ENCODE measurements around the gene CABLES1.

CABLES1 gene

GRCh38 chr18:23137097-23137635 is 1.9 kb downstream of the CABLES1 start:
- Histone ChIP-seq H3K27me3 (ENCODE audit: control insufficient read depth in 3 of 3, insufficient read depth in 3 of 3, low read depth in 1 of 3, low read length in 3 of 3) (peaks cover 13 to 31% (median 22%) of the 10 kb centered on the region in 3 experiments), H3K79me1 (ENCODE audit: low read depth, low read length) (peaks cover 6% of the 10 kb centered on the region), H3K27ac (replicated peaks; ENCODE audit: low read length) (no peak overlapping the region), H3K9ac (ENCODE audit: low read depth, low read length, poor library complexity) (peak overlapping the region; percentile 88), H3K23ac (ENCODE audit: low read depth, low read length, poor library complexity) (no peak overlapping the region), H2BK5ac (ENCODE audit: low read length) (no peak overlapping the region), H2BK12ac (ENCODE audit: low read length) (no peak overlapping the region), H3K4me3 (ENCODE audit: low read length in 2 of 2) (peak overlapping the region; percentile 63 to 89), H3K18ac (ENCODE audit: low read length) (peak overlapping the region; percentile 93), H4K91ac (ENCODE audit: low read depth, low read length, poor library complexity) (no peak overlapping the region), H3K4me2 (ENCODE audit: insufficient read depth, low read length, poor library complexity, severe bottlenecking) (peak overlapping the region; percentile 95), H2AK5ac (ENCODE audit: low read depth, low read length) (no peak overlapping the region), H3K9me3 (replicated peaks in 1 of 2; ENCODE audit: control insufficient read depth in 2 of 2, insufficient read depth in 1 of 2, low read depth in 1 of 2, low read length in 2 of 2) (no peaks in the 10 kb centered on the region), H2BK120ac (ENCODE audit: low read depth, low read length) (no peak overlapping the region), H2BK15ac (ENCODE audit: low read length) (no peak overlapping the region), H2AFZ (ENCODE audit: low read length) (peak overlapping the region; percentile 99), H3K4ac (ENCODE audit: low read length) (no peak overlapping the region), H4K8ac (ENCODE audit: low read depth, low read length) (no peak overlapping the region), H3K4me1 (ENCODE audit: control insufficient read depth in 2 of 2, insufficient read depth in 1 of 2, low read depth in 1 of 2, low read length in 2 of 2) (peaks cover 11 to 26% of the 10 kb centered on the region in 2 donors), H3K36me3 (replicated peaks in 1 of 2; ENCODE audit: control insufficient read depth in 2 of 2, insufficient read depth in 2 of 2, low read length in 2 of 2) (no peaks in the 10 kb centered on the region), H3K14ac (ENCODE audit: low read length) (peak overlapping the region; percentile 15)
- peak; percentile 21 for DNase-seq (ENCODE audit: low spot score)
- no CpG with 5 or more reads among the region's 12 CpGs for WGBS, 2 donors (ENCODE audit: extremely low coverage in 2 of 2, insufficient read length in 2 of 2, insufficient replicate concordance in 1 of 2)

- H3K27me3 ChIP-seq (ENCODE audit: control insufficient read depth in 3 of 3, insufficient read depth in 3 of 3, low read depth in 1 of 3, low read length in 3 of 3): peaks cover 13 to 31% (median 22%) of the 10 kb centered on the region in 3 experiments
- no peak overlapping the region for H3K4ac ChIP-seq (ENCODE audit: low read length)
- H3K79me1 ChIP-seq (ENCODE audit: low read depth, low read length): peaks cover 6% of the 10 kb centered on the region
- no peak overlapping the region for H4K8ac ChIP-seq (ENCODE audit: low read depth, low read length)
- DNase-seq (ENCODE audit: low spot score): no peak
- no peak overlapping the region for H3K27ac ChIP-seq (replicated peaks; ENCODE audit: low read length)
- no peak overlapping the region for H3K14ac ChIP-seq (ENCODE audit: low read length)
- H3K36me3 ChIP-seq (replicated peaks in 1 of 2; ENCODE audit: control insufficient read depth in 2 of 2, insufficient read depth in 2 of 2, low read length in 2 of 2): no peaks in the 10 kb centered on the region
- WGBS, 2 donors (ENCODE audit: extremely low coverage in 2 of 2, insufficient read length in 2 of 2, insufficient replicate concordance in 1 of 2): no CpG with 5 or more reads among the region's 9 CpGs
- no peak overlapping the region for H2AK5ac ChIP-seq (ENCODE audit: low read depth, low read length)
- no peak overlapping the region for H2BK12ac ChIP-seq (ENCODE audit: low read length)
- no peak overlapping the region for H2BK120ac ChIP-seq (ENCODE audit: low read depth, low read length)
- H3K4me3 ChIP-seq (ENCODE audit: low read length in 2 of 2): peak overlapping the region in 1 of 2 donors; percentile 24
- H4K91ac ChIP-seq (ENCODE audit: low read depth, low read length, poor library complexity): no peak overlapping the region
- no peaks in the 10 kb centered on the region for H3K9me3 ChIP-seq (replicated peaks in 1 of 2; ENCODE audit: control insufficient read depth in 2 of 2, insufficient read depth in 1 of 2, low read depth in 1 of 2, low read length in 2 of 2)
- no peak overlapping the region for H3K23ac ChIP-seq (ENCODE audit: low read depth, low read length, poor library complexity)
- no peak overlapping the region for H2AFZ ChIP-seq (ENCODE audit: low read length)
- H3K4me1 ChIP-seq (ENCODE audit: control insufficient read depth in 2 of 2, insufficient read depth in 1 of 2, low read depth in 1 of 2, low read length in 2 of 2): peaks cover 11 to 26% of the 10 kb centered on the region in 2 donors
- no peak overlapping the region for H2BK15ac ChIP-seq (ENCODE audit: low read length)
- no peak overlapping the region for H3K4me2 ChIP-seq (ENCODE audit: insufficient read depth, low read length, poor library complexity, severe bottlenecking)
- H3K18ac ChIP-seq (ENCODE audit: low read length): no peak overlapping the region
- H3K9ac ChIP-seq (ENCODE audit: low read depth, low read length, poor library complexity): no peak overlapping the region
- no peak overlapping the region for H2BK5ac ChIP-seq (ENCODE audit: low read length)
These were observed 2.5 kb downstream of the CABLES1 start for GRCh38 chr18:23137788-23138216.

- H3K4me3 ChIP-seq (ENCODE audit: low read length in 2 of 2): no peak overlapping the region
- WGBS, 2 donors (ENCODE audit: extremely low coverage in 2 of 2, insufficient read length in 2 of 2, insufficient replicate concordance in 1 of 2): no CpG with 5 or more reads among the region's 5 CpGs
- no peaks in the 10 kb centered on the region for H3K36me3 ChIP-seq (replicated peaks in 1 of 2; ENCODE audit: control insufficient read depth in 2 of 2, insufficient read depth in 2 of 2, low read length in 2 of 2)
These were observed 3.2 kb downstream of the CABLES1 start for GRCh38 chr18:23138471-23138870.

GRCh38 chr18:23141104-23141999 is 6.1 kb downstream of the CABLES1 start:
- no peak overlapping the region for H2BK12ac ChIP-seq (ENCODE audit: low read length)

More at GRCh38 chr18:23138471-23138870, 3.2 kb downstream of the CABLES1 start:
- no peaks in the 10 kb centered on the region for H3K9me3 ChIP-seq (replicated peaks in 1 of 2; ENCODE audit: control insufficient read depth in 2 of 2, insufficient read depth in 1 of 2, low read depth in 1 of 2, low read length in 2 of 2)
- no peak overlapping the region for H2BK15ac ChIP-seq (ENCODE audit: low read length)
- H3K9ac ChIP-seq (ENCODE audit: low read depth, low read length, poor library complexity): no peak overlapping the region
- H2AFZ ChIP-seq (ENCODE audit: low read length): no peak overlapping the region
- H3K23ac ChIP-seq (ENCODE audit: low read depth, low read length, poor library complexity): no peak overlapping the region
- H3K4me2 ChIP-seq (ENCODE audit: insufficient read depth, low read length, poor library complexity, severe bottlenecking): no peak overlapping the region
- H3K27ac ChIP-seq (replicated peaks; ENCODE audit: low read length): no peak overlapping the region
- no peak for DNase-seq (ENCODE audit: low spot score)
- no peak overlapping the region for H4K91ac ChIP-seq (ENCODE audit: low read depth, low read length, poor library complexity)
- H3K4ac ChIP-seq (ENCODE audit: low read length): no peak overlapping the region
- H3K18ac ChIP-seq (ENCODE audit: low read length): no peak overlapping the region
- peaks cover 11 to 27% of the 10 kb centered on the region in 2 donors for H3K4me1 ChIP-seq (ENCODE audit: control insufficient read depth in 2 of 2, insufficient read depth in 1 of 2, low read depth in 1 of 2, low read length in 2 of 2)
- peaks cover 13 to 31% (median 22%) of the 10 kb centered on the region in 3 experiments for H3K27me3 ChIP-seq (ENCODE audit: control insufficient read depth in 3 of 3, insufficient read depth in 3 of 3, low read depth in 1 of 3, low read length in 3 of 3)
- H2AK5ac ChIP-seq (ENCODE audit: low read depth, low read length): no peak overlapping the region
- H2BK12ac ChIP-seq (ENCODE audit: low read length): no peak overlapping the region
- no peak overlapping the region for H2BK5ac ChIP-seq (ENCODE audit: low read length)
- H2BK120ac ChIP-seq (ENCODE audit: low read depth, low read length): no peak overlapping the region
- no peak overlapping the region for H4K8ac ChIP-seq (ENCODE audit: low read depth, low read length)
- peaks cover 6% of the 10 kb centered on the region for H3K79me1 ChIP-seq (ENCODE audit: low read depth, low read length)
- no peak overlapping the region for H3K14ac ChIP-seq (ENCODE audit: low read length)

More at GRCh38 chr18:23141104-23141999, 6.1 kb downstream of the CABLES1 start:
- Histone ChIP-seq H3K79me1 (ENCODE audit: low read depth, low read length) (peaks cover 5% of the 10 kb centered on the region), H3K27ac (replicated peaks; ENCODE audit: low read length) (no peak overlapping the region), H3K4ac (ENCODE audit: low read length) (no peak overlapping the region), H3K27me3 (ENCODE audit: control insufficient read depth in 3 of 3, insufficient read depth in 3 of 3, low read depth in 1 of 3, low read length in 3 of 3) (peaks cover 6 to 16% (median 13%) of the 10 kb centered on the region in 3 experiments), H3K4me1 (ENCODE audit: control insufficient read depth in 2 of 2, insufficient read depth in 1 of 2, low read depth in 1 of 2, low read length in 2 of 2) (peaks cover 12 to 23% of the 10 kb centered on the region in 2 donors), H2BK120ac (ENCODE audit: low read depth, low read length) (no peak overlapping the region), H3K23ac (ENCODE audit: low read depth, low read length, poor library complexity) (no peak overlapping the region), H3K4me2 (ENCODE audit: insufficient read depth, low read length, poor library complexity, severe bottlenecking) (no peak overlapping the region), H2AFZ (ENCODE audit: low read length) (no peak overlapping the region), H4K8ac (ENCODE audit: low read depth, low read length) (no peak overlapping the region), H2AK5ac (ENCODE audit: low read depth, low read length) (no peak overlapping the region), H3K14ac (ENCODE audit: low read length) (no peak overlapping the region), H3K36me3 (replicated peaks in 1 of 2; ENCODE audit: control insufficient read depth in 2 of 2, insufficient read depth in 2 of 2, low read length in 2 of 2) (no peaks in the 10 kb centered on the region), H2BK15ac (ENCODE audit: low read length) (no peak overlapping the region), H2BK5ac (ENCODE audit: low read length) (no peak overlapping the region), H3K4me3 (ENCODE audit: low read length in 2 of 2) (no peak overlapping the region), H4K91ac (ENCODE audit: low read depth, low read length, poor library complexity) (no peak overlapping the region), H3K18ac (ENCODE audit: low read length) (no peak overlapping the region), H3K9me3 (replicated peaks in 1 of 2; ENCODE audit: control insufficient read depth in 2 of 2, insufficient read depth in 1 of 2, low read depth in 1 of 2, low read length in 2 of 2) (peaks cover 0 to 3% of the 10 kb centered on the region in 2 donors), H3K9ac (ENCODE audit: low read depth, low read length, poor library complexity) (no peak overlapping the region)
- WGBS, 2 donors (ENCODE audit: extremely low coverage in 2 of 2, insufficient read length in 2 of 2, insufficient replicate concordance in 1 of 2): no CpG with 5 or more reads among the region's 12 CpGs
- no peak for DNase-seq (ENCODE audit: low spot score)

Measured in neuronal stem cell (in vitro differentiated cells).